Lung (tissue), 12 donors: ENCODE results near the gene NUDT1. TPM values are rescaled to one million over a fixed set of nuclear protein-coding genes. Genes with fewer than 3 reads are reported as not detected.

Experiments
- ATAC-seq: fragments of 200-7000 bp; cut with Tn5 transposase; one replicate; pipeline ENCODE4 v1.9.1; 2020; ENCODE audit warnings: moderate number of reproducible peaks; ENCODE audit not compliant: insufficient read depth, low FRiP score
- DNase-seq, 3 donors: peaks; one replicate each; pipeline ENCODE4 v3.0.0-alpha.2; 2013 to 2017
- H3K27ac ChIP-seq, 2 donors: one replicate each; pipeline ENCODE4 v1.5.1; 2013; ENCODE audit warnings: mild to moderate bottlenecking in 2 of 2, moderate library complexity in 2 of 2, control low read depth in 1 of 2, inconsistent platforms in 1 of 2, low read depth in 1 of 2, low read length in 1 of 2
- H3K27me3 ChIP-seq, 3 donors: one replicate each; pipeline ENCODE4 v1.5.1; 2013; ENCODE audit warnings: low read length in 2 of 3; ENCODE audit not compliant: control insufficient read depth in 3 of 3, insufficient read depth in 3 of 3
- H3K36me3 ChIP-seq, 4 donors: one replicate each; pipeline ENCODE4 v1.5.1; 2013; ENCODE audit warnings: low read length in 4 of 4, mild to moderate bottlenecking in 1 of 4, moderate library complexity in 1 of 4; ENCODE audit not compliant: control insufficient read depth in 4 of 4, insufficient read depth in 4 of 4
- H3K4me1 ChIP-seq, 5 donors: one replicate each; pipeline ENCODE4 v1.5.1; 2013; ENCODE audit warnings: low read length in 5 of 5, mild to moderate bottlenecking in 2 of 5, moderate library complexity in 1 of 5; ENCODE audit not compliant: control insufficient read depth in 5 of 5, insufficient read depth in 5 of 5
- H3K4me3 ChIP-seq: one replicate; pipeline ENCODE4 v1.5.1; 2013; ENCODE audit warnings: mild to moderate bottlenecking, control low read depth, moderate library complexity
- H3K9ac ChIP-seq, 2 donors: one replicate each; pipeline ENCODE4 v1.5.1; 2013; ENCODE audit warnings: low read length in 2 of 2, control low read depth in 1 of 2; ENCODE audit not compliant: insufficient read depth in 1 of 2
- H3K9me3 ChIP-seq, 4 donors: one replicate each; pipeline ENCODE4 v1.5.1; 2013; ENCODE audit warnings: low read length in 3 of 4, mild to moderate bottlenecking in 1 of 4, moderate library complexity in 1 of 4; ENCODE audit not compliant: control insufficient read depth in 4 of 4, insufficient read depth in 3 of 4
- WGBS, 2 donors: extraction: QIAGEN DNeasy Blood & Tissue Kit; methylation state at CpG; one replicate each; pipeline ENCODE4 v1.1.7; 2013; 5-methylcytosine and 5-hydroxymethylcytosine counted together
- polyA plus RNA-seq, 2 donors: library from polyadenylated mRNA; stranded (reverse); fragments of 200-250 nt; gene quantifications; one replicate each; pipeline ENCODE4 v1.2.1, GENCODE V29; 2013
- total RNA-seq, 2 donors: library from RNA; depleted of rRNA in 1 of 2; stranded (reverse); fragments of >200 nt in 1 of 2; gene quantifications; one replicate each; pipeline ENCODE4 v1.2.1, GENCODE V29; 2014 to 2021
- TF ChIP-seq, protein P1 (sequence below): IDR thresholded peaks from 2 replicates; pipeline ENCODE4 v1.5.1; 2012; ENCODE audit warnings: mild to moderate bottlenecking; ENCODE audit errors: control extremely low read depth, extremely low read depth
- donor health status: control.
- donor health status: control.
- donor health status: Bipolar disorder and iron deficiency.
- donor health status: healthy.
- donor health status: DM: yes; HTN: yes; CAD: no.

Gene NUDT1
- total and polyA plus RNA-seq, 4 donors: 9.3 to 24.7 (median 18.5) TPM

DNA sequence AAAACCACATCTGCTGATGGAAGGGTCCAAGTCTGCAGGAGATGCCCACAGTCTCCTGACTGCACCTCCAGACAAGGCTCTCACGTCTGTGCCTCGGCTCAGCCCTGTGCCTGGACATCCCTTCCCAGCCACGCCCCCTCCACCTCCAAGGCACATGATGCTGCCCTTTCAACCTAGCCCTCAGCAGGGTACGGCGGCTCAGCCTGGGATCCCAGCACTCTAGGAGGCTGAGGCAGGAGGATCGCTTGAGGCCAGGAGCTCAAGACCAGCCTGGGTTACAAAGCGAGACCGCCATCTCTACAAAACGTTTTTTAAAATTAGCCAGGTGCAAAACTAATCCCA is 23.6 kb upstream of the NUDT1 start:
- WGBS, 2 donors: 93 to 94% methylated on average over 9 of the region's 9 CpGs

DNA sequence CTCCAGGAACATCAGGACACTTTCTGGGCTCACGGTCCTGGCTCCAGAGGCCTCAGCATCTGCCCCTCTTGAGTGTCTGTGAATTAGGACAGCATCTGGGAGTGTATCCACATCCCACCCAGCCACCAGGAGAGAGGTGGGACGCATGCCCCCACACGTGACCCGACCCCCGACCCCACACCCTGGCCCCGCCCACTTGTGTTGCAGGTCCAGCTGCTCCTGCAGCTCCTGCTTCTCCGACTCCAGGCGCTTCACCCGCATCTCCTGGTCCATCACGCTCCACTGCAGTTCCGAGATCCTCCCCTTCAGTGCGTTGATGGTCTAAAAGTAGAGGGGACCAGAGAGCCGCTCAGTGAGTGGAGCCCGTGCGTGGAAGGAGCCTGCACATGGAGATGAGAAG is 22.9 kb upstream of the NUDT1 start:
- Histone ChIP-seq H3K9me3 (peaks cover 0 to 4% (median 0%) of the 10 kb centered on the region in 4 donors), H3K27ac (no peak overlapping the region), H3K4me1 (no peaks in the 10 kb centered on the region), H3K9ac (no peak overlapping the region), H3K4me3 (no peak overlapping the region), H3K27me3 (no peaks in the 10 kb centered on the region), H3K36me3 (peaks cover 4 to 78% (median 32%) of the 10 kb centered on the region in 4 donors)
- TF ChIP-seq, protein P1, sequence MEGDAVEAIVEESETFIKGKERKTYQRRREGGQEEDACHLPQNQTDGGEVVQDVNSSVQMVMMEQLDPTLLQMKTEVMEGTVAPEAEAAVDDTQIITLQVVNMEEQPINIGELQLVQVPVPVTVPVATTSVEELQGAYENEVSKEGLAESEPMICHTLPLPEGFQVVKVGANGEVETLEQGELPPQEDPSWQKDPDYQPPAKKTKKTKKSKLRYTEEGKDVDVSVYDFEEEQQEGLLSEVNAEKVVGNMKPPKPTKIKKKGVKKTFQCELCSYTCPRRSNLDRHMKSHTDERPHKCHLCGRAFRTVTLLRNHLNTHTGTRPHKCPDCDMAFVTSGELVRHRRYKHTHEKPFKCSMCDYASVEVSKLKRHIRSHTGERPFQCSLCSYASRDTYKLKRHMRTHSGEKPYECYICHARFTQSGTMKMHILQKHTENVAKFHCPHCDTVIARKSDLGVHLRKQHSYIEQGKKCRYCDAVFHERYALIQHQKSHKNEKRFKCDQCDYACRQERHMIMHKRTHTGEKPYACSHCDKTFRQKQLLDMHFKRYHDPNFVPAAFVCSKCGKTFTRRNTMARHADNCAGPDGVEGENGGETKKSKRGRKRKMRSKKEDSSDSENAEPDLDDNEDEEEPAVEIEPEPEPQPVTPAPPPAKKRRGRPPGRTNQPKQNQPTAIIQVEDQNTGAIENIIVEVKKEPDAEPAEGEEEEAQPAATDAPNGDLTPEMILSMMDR: no peak
- WGBS, 2 donors: 92 to 96% methylated on average over 15 of the region's 15 CpGs
- no peak for ATAC-seq
- DNase-seq: no peak

More for the DNA sequence above, 23.6 kb upstream of the NUDT1 start:
- H3K9me3 ChIP-seq: peaks cover 0 to 4% (median 0%) of the 10 kb centered on the region in 4 donors
- ATAC-seq (no peak), DNase-seq (no peak)
- TF ChIP-seq, protein P1: no peak
- H3K4me1 ChIP-seq: no peaks in the 10 kb centered on the region
- peaks cover 4 to 79% (median 33%) of the 10 kb centered on the region in 4 donors for H3K36me3 ChIP-seq
- no peaks in the 10 kb centered on the region for H3K27me3 ChIP-seq
- H3K4me3 ChIP-seq: no peak overlapping the region
- H3K27ac ChIP-seq: no peak overlapping the region
- H3K9ac ChIP-seq: no peak overlapping the region

DNA sequence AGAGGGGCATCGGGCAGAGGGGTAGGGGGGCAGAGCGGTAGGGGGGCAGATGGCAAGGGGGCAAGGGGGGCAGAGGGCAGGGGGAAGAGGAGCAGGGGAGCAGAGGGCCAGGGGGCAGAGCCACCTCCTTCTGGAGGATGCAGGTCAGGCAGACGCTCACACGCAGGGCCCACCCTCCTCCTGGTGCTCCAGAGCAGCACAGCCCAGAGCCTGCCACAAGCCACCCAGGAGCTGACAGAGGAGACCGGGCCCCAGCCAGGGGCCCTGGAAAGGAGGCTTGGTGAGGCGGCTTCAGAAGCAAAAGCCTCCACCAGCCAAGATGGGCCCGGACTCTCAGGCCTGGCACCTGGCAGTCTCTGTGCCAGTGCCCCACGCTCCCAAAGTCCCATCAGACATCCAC is 22.4 kb upstream of the NUDT1 start:
- TF ChIP-seq, protein P1: no peak
- H3K27me3 ChIP-seq: no peaks in the 10 kb centered on the region
- peaks cover 0 to 4% (median 0%) of the 10 kb centered on the region in 4 donors for H3K9me3 ChIP-seq
- 93 to 97% methylated on average over 8 of the region's 8 CpGs for WGBS, 2 donors
- ATAC-seq (no peak), DNase-seq (no peak)
- no peak overlapping the region for H3K9ac ChIP-seq
- peaks cover 4 to 76% (median 32%) of the 10 kb centered on the region in 4 donors for H3K36me3 ChIP-seq
- no peak overlapping the region for H3K27ac ChIP-seq
- H3K4me3 ChIP-seq: no peak overlapping the region
- H3K4me1 ChIP-seq: peaks cover 0 to 4% (median 0%) of the 10 kb centered on the region in 5 donors

DNA sequence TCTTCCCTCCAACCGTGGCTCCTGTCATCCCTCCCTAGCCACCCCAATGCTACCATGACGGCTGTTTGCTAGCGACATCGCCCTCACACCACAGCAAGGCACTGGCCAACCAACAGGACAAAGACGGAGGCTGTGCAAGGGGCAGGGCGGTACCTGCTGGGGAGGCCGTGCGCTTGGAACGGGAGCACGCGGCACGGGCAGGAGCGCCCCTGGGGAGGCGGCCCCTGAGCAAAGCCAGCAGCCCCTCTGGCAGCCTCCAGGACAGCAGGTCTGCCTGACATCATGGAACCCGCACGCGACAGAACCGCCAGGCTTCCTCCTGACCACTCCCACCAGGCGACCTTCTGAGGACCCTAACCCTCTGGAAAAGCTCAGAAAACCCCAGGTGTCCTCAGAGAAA is 22.0 kb upstream of the NUDT1 start:
- peaks cover 0 to 4% (median 0%) of the 10 kb centered on the region in 4 donors for H3K9me3 ChIP-seq
- H3K27ac ChIP-seq: no peak overlapping the region
- H3K4me1 ChIP-seq: peaks cover 0 to 7% (median 0%) of the 10 kb centered on the region in 5 donors
- DNase-seq: no peak
- H3K36me3 ChIP-seq: peaks cover 4 to 78% (median 34%) of the 10 kb centered on the region in 4 donors
- no peaks in the 10 kb centered on the region for H3K27me3 ChIP-seq
- WGBS, 2 donors: 94 to 96% methylated on average over 19 of the region's 19 CpGs
- TF ChIP-seq, protein P1: no peak
- ATAC-seq: no peak
- no peak overlapping the region for H3K9ac ChIP-seq
- no peak overlapping the region for H3K4me3 ChIP-seq
